Right renal pelvis (tissue), 4 donors: Measurements from ENCODE around the gene PRRT1B. TPM values are rescaled to one million over a fixed set of nuclear protein-coding genes. Genes with fewer than 3 reads are reported as not detected.

Experiments used
- polyA plus RNA-seq, 4 donors: library from polyadenylated mRNA; unstranded; fragments of 120-200 nt; gene quantifications; one replicate each; pipeline ENCODE4 v1.2.1, GENCODE V29; 2013; ENCODE audit not compliant: insufficient read length in 4 of 4

The PRRT1B gene
- polyA plus RNA-seq, 4 donors = 0.71 to 1.4 (median 0.91) TPM

Other genes with a start within 250 kb of the PRRT1B start
- 100 to 1,000 TPM; 179 to 200 (median 195) TPM for gene PRRC2B, start 151.4 kb upstream of the PRRT1B start, polyA plus RNA-seq
- 10 to 100 TPM; 33.4 to 38.4 (median 34.8) TPM for gene POMT1, start 42.6 kb upstream of the PRRT1B start, polyA plus RNA-seq
- gene UCK1, start 14.3 kb upstream of the PRRT1B start, polyA plus RNA-seq = 10 to 100 TPM; 37.4 to 43.3 (median 39.2) TPM
- gene RAPGEF1, start 194.6 kb downstream of the PRRT1B start, polyA plus RNA-seq = 10 to 100 TPM; 38.3 to 43.0 (median 41.0) TPM